GM12873 (cell line): ENCODE measurements around the gene C1QTNF4.

Experiments
- TF ChIP-seq, protein P1 (sequence below): IDR thresholded peaks from 2 replicates; pipeline ENCODE4 v1.5.1; 2012; ENCODE audit warnings: low read depth, mild to moderate bottlenecking, moderate library complexity, low read length, control low read depth; ENCODE audit not compliant: insufficient read depth; ENCODE audit errors: missing control alignments

C1QTNF4 gene

DNA sequence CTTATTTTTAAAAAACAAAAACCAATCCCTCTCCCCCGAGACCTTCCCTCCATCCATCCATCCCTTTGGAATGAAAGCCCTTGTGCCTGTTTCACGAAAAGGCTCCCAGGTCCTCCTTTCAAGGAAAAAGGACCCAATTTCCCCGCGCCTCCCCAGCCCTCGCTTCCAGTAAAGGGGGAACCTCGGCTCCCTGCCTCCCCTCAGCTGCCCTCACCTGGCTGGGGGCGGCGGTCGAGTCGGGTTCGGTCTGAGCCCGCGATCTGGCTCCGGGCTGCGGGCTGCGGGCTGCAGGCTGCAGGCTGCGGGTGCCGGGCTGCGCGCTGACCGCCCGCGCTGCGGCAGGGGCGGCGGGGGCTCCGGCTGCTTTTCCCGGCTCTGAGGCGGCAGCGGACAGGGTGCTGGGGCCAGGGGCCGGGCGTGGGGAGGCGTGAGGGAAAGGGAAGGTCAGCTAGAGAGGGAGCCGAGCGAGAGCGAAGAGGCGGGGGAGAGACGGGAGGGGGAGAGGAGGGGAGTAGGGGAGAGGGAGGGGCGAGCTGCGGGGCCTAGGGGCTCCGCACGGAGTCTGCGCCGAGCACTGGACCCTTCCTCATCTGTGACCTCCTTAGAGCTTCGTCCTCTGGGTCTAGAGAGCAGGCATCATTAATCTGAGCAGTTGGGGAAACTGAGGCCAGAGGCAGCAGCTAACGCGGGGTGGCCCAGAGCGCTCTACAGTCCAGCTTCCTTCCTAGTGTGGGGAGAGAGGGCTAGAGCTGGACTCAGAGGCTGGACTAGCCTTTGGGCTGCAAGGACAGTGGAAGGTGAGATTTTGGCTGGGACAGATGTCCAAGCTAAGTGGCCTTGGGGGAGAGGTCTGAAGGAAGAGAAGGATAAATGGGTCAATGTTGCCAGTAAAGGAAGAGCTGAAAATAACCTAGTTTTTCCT, at the start of gene C1QTNF4:
Gene C1QTNF4 (minus strand): TSS at position 478 of the 922 bp plus-strand sequence. CDS start 3,601 bp downstream, outside the sequence.
- TF ChIP-seq, protein P1, sequence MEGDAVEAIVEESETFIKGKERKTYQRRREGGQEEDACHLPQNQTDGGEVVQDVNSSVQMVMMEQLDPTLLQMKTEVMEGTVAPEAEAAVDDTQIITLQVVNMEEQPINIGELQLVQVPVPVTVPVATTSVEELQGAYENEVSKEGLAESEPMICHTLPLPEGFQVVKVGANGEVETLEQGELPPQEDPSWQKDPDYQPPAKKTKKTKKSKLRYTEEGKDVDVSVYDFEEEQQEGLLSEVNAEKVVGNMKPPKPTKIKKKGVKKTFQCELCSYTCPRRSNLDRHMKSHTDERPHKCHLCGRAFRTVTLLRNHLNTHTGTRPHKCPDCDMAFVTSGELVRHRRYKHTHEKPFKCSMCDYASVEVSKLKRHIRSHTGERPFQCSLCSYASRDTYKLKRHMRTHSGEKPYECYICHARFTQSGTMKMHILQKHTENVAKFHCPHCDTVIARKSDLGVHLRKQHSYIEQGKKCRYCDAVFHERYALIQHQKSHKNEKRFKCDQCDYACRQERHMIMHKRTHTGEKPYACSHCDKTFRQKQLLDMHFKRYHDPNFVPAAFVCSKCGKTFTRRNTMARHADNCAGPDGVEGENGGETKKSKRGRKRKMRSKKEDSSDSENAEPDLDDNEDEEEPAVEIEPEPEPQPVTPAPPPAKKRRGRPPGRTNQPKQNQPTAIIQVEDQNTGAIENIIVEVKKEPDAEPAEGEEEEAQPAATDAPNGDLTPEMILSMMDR: no peak

DNA sequence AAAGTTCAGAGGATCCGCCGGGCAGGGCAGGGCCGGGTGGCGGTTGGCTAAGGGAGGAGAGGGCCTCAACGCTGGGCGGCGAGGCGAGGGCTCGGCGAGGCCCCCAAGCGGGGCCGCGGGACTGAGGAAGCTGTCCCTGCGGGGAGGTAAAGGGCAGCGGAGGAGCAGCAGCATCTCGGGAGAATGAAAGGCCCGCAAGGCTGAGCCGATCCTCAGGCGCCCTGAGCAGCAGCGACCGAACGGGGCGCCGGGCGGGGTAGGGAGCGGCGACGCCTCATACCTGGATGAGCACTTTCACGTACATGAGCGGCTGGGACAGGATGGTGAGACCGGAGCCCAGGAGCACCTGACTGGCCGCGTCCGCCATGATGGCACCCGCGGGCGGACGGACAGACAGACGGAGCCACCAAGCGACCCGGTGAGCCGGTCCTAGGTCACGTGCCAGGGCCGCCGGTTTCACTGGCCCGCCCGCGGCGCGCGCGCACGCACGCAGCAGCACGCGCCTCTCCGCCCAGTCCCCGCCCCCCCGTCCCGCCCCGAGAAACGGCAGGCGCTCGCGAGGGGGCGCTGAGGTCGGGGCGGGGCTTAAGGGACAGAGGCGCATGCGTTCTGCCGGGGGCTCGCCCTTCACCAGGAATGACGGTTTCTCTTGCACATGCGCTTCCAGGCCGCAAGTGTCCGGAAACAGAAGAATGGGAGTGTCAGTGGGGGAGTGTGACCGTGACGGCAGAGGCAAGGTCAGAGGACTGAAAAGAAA, 48.1 kb upstream of the C1QTNF4 start, which contains the start of gene MTCH2:
Gene MTCH2 (minus strand): TSS at position 461 of the 757 bp plus-strand sequence. CDS start 94 bp downstream, at position 367.
- TF ChIP-seq, protein P1: peak; percentile 5

DNA sequence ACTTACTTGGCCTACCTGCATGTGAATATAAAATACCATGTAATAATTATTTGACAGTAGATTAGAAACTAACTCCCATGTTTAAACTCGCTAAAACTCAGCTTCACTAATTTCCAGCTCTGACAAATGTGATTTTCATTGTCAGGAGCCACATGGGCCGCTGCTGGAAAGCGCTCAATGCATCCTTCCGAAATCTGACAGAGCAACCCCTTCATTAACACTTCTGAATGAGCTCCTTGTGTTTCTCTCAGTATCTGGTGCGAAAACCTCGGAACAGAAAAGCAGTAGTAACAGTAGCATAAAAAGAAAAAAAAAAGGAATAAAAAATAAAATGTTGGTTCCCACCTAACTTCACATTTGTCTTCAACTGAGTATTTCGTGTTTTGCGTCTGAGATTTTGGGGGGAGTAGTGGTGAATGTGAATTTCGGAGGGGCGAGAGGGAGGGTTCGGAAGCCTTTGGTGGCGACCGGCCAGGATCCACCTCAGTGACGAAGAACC, 47.4 kb upstream of the C1QTNF4 start:
- TF ChIP-seq, protein P1: no peak

DNA sequence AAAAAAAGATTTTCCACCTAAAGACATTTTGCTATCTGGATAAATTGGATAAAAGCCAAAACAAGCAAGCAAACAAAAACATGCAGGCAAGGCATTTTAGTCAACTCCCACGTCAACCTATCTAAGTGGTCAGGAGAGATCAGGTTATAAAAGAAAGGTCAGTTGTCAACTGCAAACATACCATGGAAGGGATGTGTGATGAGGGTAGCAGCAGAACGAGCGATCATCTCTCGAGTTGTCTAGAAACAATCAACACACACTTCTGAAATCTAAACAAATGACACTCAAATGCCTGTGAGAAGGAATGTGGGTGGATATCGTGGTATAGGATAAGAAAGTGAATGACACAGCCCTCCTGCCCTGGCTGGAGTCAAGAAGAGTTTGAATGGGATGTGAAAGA, 37.3 kb upstream of the C1QTNF4 start:
- TF ChIP-seq, protein P1: no peak

DNA sequence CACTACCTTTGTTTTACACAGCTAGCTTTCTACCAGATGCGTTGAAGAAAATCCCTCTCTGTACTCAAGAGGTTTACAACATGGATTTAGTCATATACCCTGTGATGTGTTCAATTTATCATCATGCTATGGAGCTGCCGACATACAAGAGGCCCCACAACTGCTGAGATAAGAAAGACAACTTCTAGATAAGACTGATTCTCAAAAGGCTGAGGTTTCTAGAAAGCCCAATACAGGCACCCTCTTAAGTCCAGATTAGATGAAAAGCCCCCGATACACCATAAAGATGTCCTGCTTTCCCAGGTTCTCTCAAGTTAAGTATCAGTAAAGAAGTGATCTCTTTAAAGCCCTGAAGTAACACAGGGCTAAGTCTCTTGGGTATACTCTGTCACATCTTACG, 33.8 kb upstream of the C1QTNF4 start:
- TF ChIP-seq, protein P1: no peak

DNA sequence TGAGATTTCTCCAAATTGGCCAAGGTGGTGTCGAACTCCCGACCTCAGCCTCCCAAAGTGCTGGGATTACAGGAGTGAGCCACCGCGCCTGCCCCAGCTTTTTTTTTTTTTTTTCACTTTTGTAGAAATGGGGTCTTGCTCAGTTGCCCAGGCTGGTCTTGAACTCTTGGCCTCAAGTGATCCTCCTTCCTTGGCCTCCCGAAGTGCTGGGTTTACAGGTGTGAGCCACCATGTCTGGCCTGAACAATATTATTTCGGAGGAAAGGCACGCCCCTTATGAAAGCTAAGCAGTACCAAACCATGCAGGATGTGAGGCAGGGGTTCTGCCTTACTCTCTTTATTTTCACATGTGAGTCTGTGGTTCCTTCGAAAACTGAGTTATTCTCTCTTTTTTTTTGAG, 32.0 kb upstream of the C1QTNF4 start:
- TF ChIP-seq, protein P1: no peak
